Heart right ventricle (tissue), 16 donors: ENCODE measurements around the gene SOS1. TPM values are rescaled to one million over a fixed set of nuclear protein-coding genes. Genes with fewer than 3 reads are reported as not detected.

Experiments
- ATAC-seq, 8 donors: fragments of 200-7000 bp; cut with Tn5 transposase; one replicate each; pipeline ENCODE4 v1.9.1; 2020; ENCODE audit warnings: mild to moderate bottlenecking in 8 of 8, moderate library complexity in 8 of 8, moderate number of reproducible peaks in 1 of 8
- DNase-seq, 2 donors: peaks; one replicate each; pipeline ENCODE4 v3.0.0-alpha.2; 2020
- H3K27ac ChIP-seq, 10 donors: fragments of 200-600 bp; sonication (generic) in 2 of 10; one replicate each; pipeline versions ENCODE4 v1.5.0 to v1.8.0; 2020 to 2022; ENCODE audit warnings: mild to moderate bottlenecking in 3 of 10
- H3K27me3 ChIP-seq, 7 donors: fragments of 200-600 bp; one replicate each; pipeline ENCODE4 v1.8.0; 2021 to 2022; ENCODE audit warnings: mild to moderate bottlenecking in 2 of 7
- H3K36me3 ChIP-seq, 9 donors: fragments of 200-600 bp; sonication (generic) in 1 of 9; one replicate each; pipeline versions ENCODE4 v1.5.0 to v1.8.0; 2020 to 2022; ENCODE audit warnings: mild to moderate bottlenecking in 2 of 9
- H3K4me1 ChIP-seq, 9 donors: fragments of 200-600 bp; sonication (generic) in 1 of 9; one replicate each; pipeline versions ENCODE4 v1.5.0 to v1.8.0; 2020 to 2022; ENCODE audit warnings: mild to moderate bottlenecking in 4 of 9
- H3K4me3 ChIP-seq, 10 donors: fragments of 200-600 bp; sonication (generic) in 2 of 10; one replicate each; pipeline versions ENCODE4 v1.5.0 to v1.8.0; 2020 to 2022; ENCODE audit warnings: mild to moderate bottlenecking in 7 of 10, moderate library complexity in 2 of 10
- H3K9me3 ChIP-seq, 11 donors: fragments of 200-600 bp in 10 of 11; sonication (generic) in 2 of 11; one replicate each; pipeline versions ENCODE4 v1.5.0 to v1.8.0; 2013 to 2022; ENCODE audit warnings: mild to moderate bottlenecking in 2 of 11, control low read depth in 1 of 11, moderate library complexity in 1 of 11
- WGBS, 2 donors: extraction: QIAGEN DNeasy Blood & Tissue Kit; methylation state at CpG; one replicate each; pipeline ENCODE4 v1.1.7; 2013; ENCODE audit warnings: inconsistent platforms in 1 of 2; 5-methylcytosine and 5-hydroxymethylcytosine counted together
- intact Hi-C, 10 donors: fragments of 100-400 bp; cut with DNase I; formaldehyde crosslinking; loops; one replicate each; pipeline versions ENCODE4 v1.11.1 to v1.14.2; 2022
- polyA plus RNA-seq, 2 donors: library from polyadenylated mRNA; stranded (reverse); fragments of 200-250 nt; gene quantifications; one replicate each; pipeline ENCODE4 v1.2.3, GENCODE V29; 2013
- total RNA-seq, 10 donors: library from RNA; stranded (reverse); fragmentation: NEBNext Ultra II Directional in 3 of 10; extraction: Animal tissue kit (Norgen Biotek cat#: 25700) in 3 of 10; gene quantifications; one replicate each; pipeline versions ENCODE4 v1.2.1 to v1.2.4, GENCODE V29; 2021 to 2023
- TF ChIP-seq, protein P1 (sequence below), 9 donors: fragments of 200-600 bp; sonication (generic) in 2 of 9; IDR thresholded peaks; one replicate each; pipeline versions ENCODE4 v1.5.0 to v1.8.0; 2021 to 2022; ENCODE audit warnings: antibody characterized with exemption in 9 of 9, mild to moderate bottlenecking in 5 of 9, moderate library complexity in 1 of 9
- donor health status: Arrhythmogenic right ventricular cardiomyopathy.
- donor health status: ischemic (EF 13 %, LVEDD 7.1; RV severe dilation, severe dysfunction).
- donor health status: healthy with polysubstance abuse.
- donor health status: DM: no; HTN: yes; CAD: no.
- donor health status: DM: no; HTN: no; CAD: no.
- donor health status: ischemic (EF 25% LVEDD 6.9; RV normal size, moderate dysfunction).
- donor health status: ischemic (EF 25% LVEDD 5.7; RV mildly dilated, moderate dysfunction).
- donor health status: healthy.
- donor health status: DM: yes; HTN: yes; CAD: no.
- donor health status: Ischemic cardiomyopathy.
- donor health status: ischemic (EF 35%, LVEDD 5.7; RV mildly dilated, moderate dysfunction).
- donor health status: nonischemic (EF 11% LVEDD 7.7; RV severe dilation, severe dysfunction).
- donor health status: DM: yes; HTN: yes; CAD: no.
- donor health status: PGD.
- donor health status: ischemic (EF 29% LVEDD 5.4; RV normal size, mild dysfunction).
- donor health status: nonischemic (EF 23%, LVEDD 6.1; RV moderate dilation, normal function).

The SOS1 gene
- total and polyA plus RNA-seq, 12 donors, result 5.8 to 37.8 (median 23.1) TPM

- WGBS, 2 donors, result 98% methylated on average over 1 of the region's 1 CpG
- TF ChIP-seq, protein P1, sequence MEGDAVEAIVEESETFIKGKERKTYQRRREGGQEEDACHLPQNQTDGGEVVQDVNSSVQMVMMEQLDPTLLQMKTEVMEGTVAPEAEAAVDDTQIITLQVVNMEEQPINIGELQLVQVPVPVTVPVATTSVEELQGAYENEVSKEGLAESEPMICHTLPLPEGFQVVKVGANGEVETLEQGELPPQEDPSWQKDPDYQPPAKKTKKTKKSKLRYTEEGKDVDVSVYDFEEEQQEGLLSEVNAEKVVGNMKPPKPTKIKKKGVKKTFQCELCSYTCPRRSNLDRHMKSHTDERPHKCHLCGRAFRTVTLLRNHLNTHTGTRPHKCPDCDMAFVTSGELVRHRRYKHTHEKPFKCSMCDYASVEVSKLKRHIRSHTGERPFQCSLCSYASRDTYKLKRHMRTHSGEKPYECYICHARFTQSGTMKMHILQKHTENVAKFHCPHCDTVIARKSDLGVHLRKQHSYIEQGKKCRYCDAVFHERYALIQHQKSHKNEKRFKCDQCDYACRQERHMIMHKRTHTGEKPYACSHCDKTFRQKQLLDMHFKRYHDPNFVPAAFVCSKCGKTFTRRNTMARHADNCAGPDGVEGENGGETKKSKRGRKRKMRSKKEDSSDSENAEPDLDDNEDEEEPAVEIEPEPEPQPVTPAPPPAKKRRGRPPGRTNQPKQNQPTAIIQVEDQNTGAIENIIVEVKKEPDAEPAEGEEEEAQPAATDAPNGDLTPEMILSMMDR (IDR thresholded peaks at IDR 0.05), result no peak
- intact Hi-C loops, result loop anchor here in 1 of 10 donors (10.0 kb wide), 1 partner anchor 51 kb away; no protein-coding TSS in a partner anchor
- no peak for ATAC-seq
- Histone ChIP-seq H3K4me3 (no peak overlapping the region), H3K27ac (no peak overlapping the region), H3K4me1 (no peaks in the 10 kb centered on the region), H3K36me3 (no peaks in the 10 kb centered on the region), H3K27me3 (no peaks in the 10 kb centered on the region), H3K9me3 (no peaks in the 10 kb centered on the region)
- DNase-seq, result no peak
Observed at GRCh38 chr2:39153312-39153711, 32.5 kb upstream of the SOS1 start.

GRCh38 chr2:39152504-39152903 is 31.7 kb upstream of the SOS1 start:
- WGBS, 2 donors, result 69 to 70% methylated on average over 2 of the region's 2 CpGs
- H3K4me3 ChIP-seq, result no peak overlapping the region
- no peak for ATAC-seq
- TF ChIP-seq, protein P1 (IDR thresholded peaks at IDR 0.05), result no peak
- intact Hi-C loops, result loop anchor here in 1 of 10 donors (10.0 kb wide), 1 partner anchor 52 kb away; no protein-coding TSS in a partner anchor
- no peak for DNase-seq
- no peaks in the 10 kb centered on the region for H3K9me3 ChIP-seq
- H3K27ac ChIP-seq, result no peak overlapping the region
- H3K27me3 ChIP-seq, result no peaks in the 10 kb centered on the region
- H3K36me3 ChIP-seq, result no peaks in the 10 kb centered on the region
- no peaks in the 10 kb centered on the region for H3K4me1 ChIP-seq

DNA sequence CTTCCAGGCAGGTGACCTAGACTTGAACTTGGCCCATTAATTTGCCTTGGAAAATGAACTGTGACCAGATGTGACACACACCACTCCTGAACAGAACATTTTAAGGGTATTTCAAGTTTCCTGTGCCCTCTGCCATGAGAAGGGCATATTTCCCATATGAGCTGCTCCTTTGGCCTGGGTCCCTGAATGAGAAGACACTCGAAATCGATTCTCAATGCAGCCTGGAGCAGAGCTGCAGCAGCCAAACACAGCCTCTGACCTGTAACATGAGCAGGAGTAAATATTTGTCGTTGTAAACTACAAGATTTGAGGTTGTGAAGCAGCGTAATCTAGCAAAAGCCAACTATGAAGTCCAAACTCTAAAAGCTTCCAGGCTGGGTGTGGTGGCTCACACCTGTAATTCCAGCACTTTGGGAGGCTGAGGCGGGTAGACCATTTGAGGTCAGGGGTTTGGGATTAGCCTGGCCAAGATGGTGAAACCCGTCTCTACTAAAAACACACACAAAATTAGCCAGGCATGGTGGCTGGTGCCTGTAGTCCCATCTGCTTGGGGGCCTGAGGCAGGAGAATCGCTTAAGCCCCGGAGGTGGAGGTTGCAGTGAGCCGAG is 30.1 kb upstream of the SOS1 start:
- 87 to 94% methylated on average over 9 of the region's 9 CpGs for WGBS, 2 donors
- TF ChIP-seq, protein P1 (IDR thresholded peaks at IDR 0.05), result no peak
- Histone ChIP-seq H3K36me3 (no peaks in the 10 kb centered on the region), H3K9me3 (no peaks in the 10 kb centered on the region), H3K4me3 (no peak overlapping the region), H3K27ac (no peak overlapping the region), H3K27me3 (no peaks in the 10 kb centered on the region), H3K4me1 (no peaks in the 10 kb centered on the region)
- DNase-seq (no peak), ATAC-seq (no peak)
- intact Hi-C loops, result loop anchor here in 1 of 10 donors (10.0 kb wide), 1 partner anchor 54 kb away; no protein-coding TSS in a partner anchor

GRCh38 chr2:39150102-39150562 is 29.3 kb upstream of the SOS1 start:
- Histone ChIP-seq H3K4me1 (no peaks in the 10 kb centered on the region), H3K36me3 (no peaks in the 10 kb centered on the region), H3K4me3 (no peak overlapping the region), H3K9me3 (no peaks in the 10 kb centered on the region), H3K27ac (no peak overlapping the region), H3K27me3 (no peaks in the 10 kb centered on the region)
- DNase-seq (no peak), ATAC-seq (no peak)
- intact Hi-C loops, result loop anchor here in 1 of 10 donors (10.0 kb wide), 1 partner anchor 55 kb away; no protein-coding TSS in a partner anchor
- 94 to 95% methylated on average over 6 of the region's 6 CpGs for WGBS, 2 donors
- TF ChIP-seq, protein P1 (IDR thresholded peaks at IDR 0.05), result no peak
